Measurements from ENCODE around the gene ACSF3.

DNA sequence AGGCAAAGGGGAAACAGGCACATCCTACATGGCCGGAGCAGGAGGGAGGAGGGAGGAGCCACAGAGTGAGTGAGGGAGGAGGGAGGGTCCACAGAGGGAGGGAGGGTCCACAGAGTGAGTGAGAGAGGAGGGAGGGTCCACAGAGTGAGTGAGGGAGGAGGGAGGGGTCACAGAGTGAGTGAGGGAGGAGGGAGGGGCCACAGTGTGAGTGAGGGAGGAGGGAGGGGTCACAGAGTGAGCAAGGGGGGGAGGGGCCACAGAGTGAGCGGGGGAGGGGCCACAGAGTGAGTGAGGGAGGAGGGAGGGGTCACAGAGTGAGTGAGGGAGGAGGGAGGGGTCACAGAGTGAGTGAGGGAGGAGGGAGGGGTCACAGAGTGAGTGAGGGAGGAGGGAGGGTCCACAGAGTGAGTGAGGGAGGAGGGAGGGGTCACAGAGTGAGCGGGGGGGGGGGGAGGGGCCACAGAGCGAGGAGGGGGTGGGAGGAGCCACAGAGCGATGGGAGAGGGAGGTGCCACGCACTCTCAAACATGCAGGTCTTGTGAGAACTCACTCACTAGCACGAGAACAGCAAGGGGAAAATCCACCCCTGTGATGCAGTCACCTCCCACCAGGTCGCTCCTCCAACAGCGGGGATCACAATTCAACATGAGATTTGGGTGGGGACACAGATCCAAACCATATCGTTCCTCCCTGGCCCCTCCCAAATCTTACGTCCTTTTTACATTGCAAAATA, 53.6 kb downstream of the ACSF3 start:
- TF ChIP-seq, protein P1, sequence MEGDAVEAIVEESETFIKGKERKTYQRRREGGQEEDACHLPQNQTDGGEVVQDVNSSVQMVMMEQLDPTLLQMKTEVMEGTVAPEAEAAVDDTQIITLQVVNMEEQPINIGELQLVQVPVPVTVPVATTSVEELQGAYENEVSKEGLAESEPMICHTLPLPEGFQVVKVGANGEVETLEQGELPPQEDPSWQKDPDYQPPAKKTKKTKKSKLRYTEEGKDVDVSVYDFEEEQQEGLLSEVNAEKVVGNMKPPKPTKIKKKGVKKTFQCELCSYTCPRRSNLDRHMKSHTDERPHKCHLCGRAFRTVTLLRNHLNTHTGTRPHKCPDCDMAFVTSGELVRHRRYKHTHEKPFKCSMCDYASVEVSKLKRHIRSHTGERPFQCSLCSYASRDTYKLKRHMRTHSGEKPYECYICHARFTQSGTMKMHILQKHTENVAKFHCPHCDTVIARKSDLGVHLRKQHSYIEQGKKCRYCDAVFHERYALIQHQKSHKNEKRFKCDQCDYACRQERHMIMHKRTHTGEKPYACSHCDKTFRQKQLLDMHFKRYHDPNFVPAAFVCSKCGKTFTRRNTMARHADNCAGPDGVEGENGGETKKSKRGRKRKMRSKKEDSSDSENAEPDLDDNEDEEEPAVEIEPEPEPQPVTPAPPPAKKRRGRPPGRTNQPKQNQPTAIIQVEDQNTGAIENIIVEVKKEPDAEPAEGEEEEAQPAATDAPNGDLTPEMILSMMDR (IDR thresholded peaks at IDR 0.05 in 4 of 5, conservative IDR thresholded peaks at IDR 0.05 in 1 of 5) = no peak
- TF ChIP-seq POLR2A (IDR thresholded peaks at IDR 0.05) = no peak

All from gastrocnemius medialis (tissue), 4 donors.